WERI-Rb-1 (cell line): ENCODE results near the gene ADCYAP1.

ENCODE experiments used
- DNase-seq: peaks from one replicate; pipeline ENCODE4 v3.0.0-alpha.2; 2020
- H3K27ac ChIP-seq: fragments of 250-450 bp; sonication (Bioruptor Pico); 2 replicates; pipeline ENCODE4 v1.5.1; 2020; ENCODE audit warnings: mild to moderate bottlenecking, moderate library complexity
- H3K27me3 ChIP-seq: fragments of 250-450 bp; sonication (Bioruptor Pico); 2 replicates; pipeline ENCODE4 v1.5.1; 2021; ENCODE audit warnings: mild to moderate bottlenecking, low read depth, moderate library complexity; ENCODE audit not compliant: insufficient read depth, severe bottlenecking
- H3K36me3 ChIP-seq: fragments of 250-450 bp; sonication (Bioruptor Pico); 2 replicates; pipeline ENCODE4 v1.5.1; 2020; ENCODE audit warnings: mild to moderate bottlenecking, moderate library complexity
- H3K4me3 ChIP-seq: 2 replicates; pipeline ENCODE4 v1.5.1; 2011; ENCODE audit warnings: low read depth, mild to moderate bottlenecking, control low read depth, low read length
- H3K9me3 ChIP-seq: fragments of 250-450 bp; sonication (Bioruptor Pico); 2 replicates; pipeline ENCODE4 v1.5.1; 2021; ENCODE audit warnings: mild to moderate bottlenecking, moderate library complexity; ENCODE audit not compliant: severe bottlenecking
- CTCF ChIP-seq: IDR thresholded peaks from 2 replicates; pipeline ENCODE4 v1.5.1; 2011; ENCODE audit warnings: low read depth, mild to moderate bottlenecking, control low read depth, inconsistent platforms, low read length

The ADCYAP1 gene

GRCh38 chr18:959854-960253 lies 55.2 kb downstream of the ADCYAP1 start:
- no peaks in the 10 kb centered on the region for H3K9me3 ChIP-seq
- no peak for DNase-seq
- H3K36me3 ChIP-seq: no peaks in the 10 kb centered on the region
- no peak overlapping the region for H3K4me3 ChIP-seq
- H3K27ac ChIP-seq: no peak overlapping the region
- no peaks in the 10 kb centered on the region for H3K27me3 ChIP-seq
- no peak for TF ChIP-seq CTCF
